GM19328 (cell line): ENCODE measurements around the gene TMEM63B.
"Not testable (repeated sequence)": the region's sequence is repeated elsewhere in the genome, so short reads cannot be mapped to it uniquely, and the experiment has no call there.

ENCODE experiments used
- ATAC-seq: cut with Tn5 transposase; IDR thresholded peaks from one replicate; pipeline ENCODE4 v1.9.1; 2021; ENCODE audit warnings: mild to moderate bottlenecking, moderate library complexity; ENCODE audit not compliant: unreplicated experiment

TMEM63B gene

GRCh38 chr6:44188819-44189218 is 61.5 kb downstream of the TMEM63B start:
- ATAC-seq, result no peak

DNA sequence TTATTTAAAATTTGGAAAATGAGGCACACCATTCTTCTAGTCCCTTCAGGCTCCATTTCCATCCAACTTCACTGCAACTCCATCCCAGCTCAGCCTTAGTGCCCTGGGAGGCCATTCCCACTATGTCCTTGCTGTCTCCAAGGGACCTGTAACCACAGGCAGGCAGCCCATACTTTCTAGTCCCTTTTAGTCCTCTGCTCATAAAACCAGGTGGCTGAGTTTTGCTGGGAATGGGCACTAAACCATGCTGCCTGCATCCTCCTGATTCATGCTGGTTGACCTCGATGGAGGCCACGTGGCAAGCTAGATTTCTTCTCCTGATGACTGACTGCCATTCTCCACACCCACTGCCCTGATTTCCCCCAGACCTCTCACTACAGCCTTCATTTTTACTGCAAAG is 61.9 kb downstream of the TMEM63B start:
- ATAC-seq, result no peak

DNA sequence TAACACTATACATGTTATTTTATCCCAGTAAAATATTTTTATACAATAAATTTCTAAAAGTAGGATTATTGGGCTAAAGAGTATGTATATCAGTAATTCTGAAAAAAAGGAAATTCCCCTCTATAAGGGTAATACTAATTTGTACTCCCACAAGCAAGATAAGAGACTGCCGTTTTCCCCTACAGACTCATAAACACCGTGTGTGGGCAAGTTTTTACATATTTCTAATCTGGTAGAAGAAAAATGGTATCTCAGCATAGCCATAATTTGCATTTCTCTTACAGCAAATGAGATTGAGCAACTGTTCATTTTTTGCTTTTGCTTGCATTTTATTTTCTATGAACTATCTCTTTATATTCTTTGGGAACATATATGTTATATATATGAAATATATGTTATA is 63.4 kb downstream of the TMEM63B start:
- ATAC-seq, result no peak

- ATAC-seq, result no peak
Measured at GRCh38 chr6:44192428-44193041, 65.2 kb downstream of the TMEM63B start.

GRCh38 chr6:44193307-44193910 is 66.1 kb downstream of the TMEM63B start:
- no peak for ATAC-seq

GRCh38 chr6:44194326-44194725 is 67.0 kb downstream of the TMEM63B start:
- ATAC-seq, result no peak

GRCh38 chr6:44196351-44196750 is 69.0 kb downstream of the TMEM63B start:
- ATAC-seq, result not testable (repeated sequence)

DNA sequence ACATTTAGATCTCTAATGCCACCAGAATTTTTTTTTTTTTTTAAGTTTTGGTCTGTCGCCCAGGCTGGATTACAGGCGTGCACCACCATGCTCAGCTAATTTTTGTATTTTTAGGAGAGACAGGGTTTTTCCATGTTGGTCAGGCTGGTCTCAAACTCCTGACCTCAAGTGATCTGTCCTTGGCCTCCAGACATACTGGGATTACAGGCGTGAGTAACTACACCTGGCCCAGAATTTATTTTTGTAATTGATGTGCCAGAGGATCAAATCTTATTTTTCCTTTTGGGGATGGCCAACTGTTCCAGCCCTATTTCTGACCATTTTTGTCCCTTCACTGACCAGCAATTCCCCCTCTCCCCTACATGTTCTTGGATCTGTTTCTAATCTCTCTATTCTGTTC is 71.3 kb downstream of the TMEM63B start:
- no peak for ATAC-seq

- ATAC-seq, result no peak
Measured at GRCh38 chr6:44199883-44200282, 72.5 kb downstream of the TMEM63B start.

DNA sequence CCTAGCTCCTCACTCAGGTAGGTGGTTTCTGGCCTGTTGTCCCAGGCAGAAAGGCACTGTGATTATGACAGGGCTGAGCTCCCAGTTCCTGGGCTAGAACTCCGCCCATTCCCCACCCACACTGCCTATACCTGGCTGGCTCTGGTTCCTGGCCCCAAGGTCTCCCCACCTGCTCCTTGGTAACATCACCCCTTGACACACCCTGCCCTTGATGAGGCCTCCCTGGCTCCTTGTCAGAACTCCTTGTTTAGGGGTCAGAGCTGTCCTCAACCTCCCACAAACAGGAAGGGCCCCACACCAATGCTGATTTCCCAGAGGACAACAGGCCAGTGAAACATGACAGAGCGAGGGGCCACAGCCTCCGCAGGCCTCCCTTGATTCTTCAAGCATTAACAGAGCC is 73.8 kb downstream of the TMEM63B start:
- no peak for ATAC-seq

GRCh38 chr6:44201638-44202303 is 74.4 kb downstream of the TMEM63B start:
- no peak for ATAC-seq

DNA sequence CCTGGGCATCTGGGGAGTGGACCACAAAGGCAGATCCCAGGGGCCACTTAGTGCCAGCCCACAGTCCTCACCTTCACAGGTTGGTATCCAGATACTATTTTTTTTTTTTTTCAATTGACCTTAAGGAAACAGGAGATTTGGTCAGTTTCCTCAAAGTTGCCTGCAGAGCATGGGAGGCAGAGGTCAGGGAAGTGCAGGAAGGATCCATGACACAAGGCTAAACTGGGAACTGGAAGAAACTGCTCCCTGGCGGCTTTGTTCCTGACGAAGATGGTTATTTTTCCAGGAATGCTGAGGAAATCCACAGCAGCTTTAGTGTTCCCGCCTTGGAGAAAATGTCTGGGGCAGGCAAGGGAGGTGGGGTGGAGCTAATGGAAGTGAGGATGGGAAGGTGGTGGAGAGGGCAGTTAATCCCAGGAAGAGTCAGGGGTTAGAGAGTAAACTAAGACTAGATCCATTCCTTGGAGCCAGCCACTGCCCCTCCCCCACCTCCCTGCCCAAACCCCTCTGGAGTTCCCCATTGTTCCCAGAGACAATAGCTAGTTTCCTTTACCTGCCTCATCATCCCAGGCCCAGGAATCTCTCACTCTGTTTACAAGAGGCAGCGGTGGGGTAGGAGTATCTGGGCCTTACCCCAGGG is 75.1 kb downstream of the TMEM63B start:
- ATAC-seq, result no peak

- ATAC-seq, result no peak
Measured at GRCh38 chr6:44202972-44203750, 75.8 kb downstream of the TMEM63B start.

GRCh38 chr6:44203955-44204354 is 76.6 kb downstream of the TMEM63B start:
- no peak for ATAC-seq
